PFSK-1 (cell line): ENCODE results near the gene LANCL2.

Experiments used
- POLR2AphosphoS5 ChIP-seq: IDR thresholded peaks from 2 replicates; pipeline ENCODE4 v1.6.1; 2012; ENCODE audit warnings: low read depth, mild to moderate bottlenecking, control low read depth, low read length, moderate library complexity
- TAF1 ChIP-seq: IDR thresholded peaks from 2 replicates; pipeline ENCODE4 v1.6.1; 2012; ENCODE audit warnings: low read length, control low read depth, borderline replicate concordance; ENCODE audit not compliant: insufficient read depth
- TF ChIP-seq, protein P1 (sequence below), 2 experiments: IDR thresholded peaks; 2 replicates each; pipeline versions ENCODE4 v1.6.1 to v1.8.0; 2011 to 2012; ENCODE audit warnings: low read depth in 2 of 2, low read length in 2 of 2, control low read depth in 1 of 2, inconsistent platforms in 1 of 2, mild to moderate bottlenecking in 1 of 2, moderate library complexity in 1 of 2; ENCODE audit not compliant: insufficient read depth in 1 of 2

DNA sequence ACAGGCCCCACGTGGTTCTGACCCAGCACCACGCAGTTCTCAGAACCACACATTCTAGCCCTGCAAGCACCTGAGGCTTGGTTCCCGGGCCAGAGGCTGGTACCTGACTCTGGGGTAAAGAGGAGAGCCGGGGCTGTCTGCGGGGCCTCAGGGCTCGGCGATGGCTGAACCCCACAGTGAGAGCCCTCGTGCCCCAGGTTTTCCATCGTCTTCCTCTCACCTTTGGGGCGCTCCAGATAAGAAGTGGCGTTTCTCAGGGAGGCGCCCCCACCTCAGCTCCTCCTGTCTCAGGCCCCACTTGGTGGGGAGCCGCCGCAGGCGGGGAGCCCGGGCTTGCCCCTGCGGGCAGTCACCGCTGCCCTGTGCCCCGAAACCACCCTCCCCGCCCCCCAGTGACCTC, 2.2 kb upstream of the LANCL2 start:
- TF ChIP-seq TAF1 (no peak), POLR2AphosphoS5 (no peak)
- TF ChIP-seq, protein P1, sequence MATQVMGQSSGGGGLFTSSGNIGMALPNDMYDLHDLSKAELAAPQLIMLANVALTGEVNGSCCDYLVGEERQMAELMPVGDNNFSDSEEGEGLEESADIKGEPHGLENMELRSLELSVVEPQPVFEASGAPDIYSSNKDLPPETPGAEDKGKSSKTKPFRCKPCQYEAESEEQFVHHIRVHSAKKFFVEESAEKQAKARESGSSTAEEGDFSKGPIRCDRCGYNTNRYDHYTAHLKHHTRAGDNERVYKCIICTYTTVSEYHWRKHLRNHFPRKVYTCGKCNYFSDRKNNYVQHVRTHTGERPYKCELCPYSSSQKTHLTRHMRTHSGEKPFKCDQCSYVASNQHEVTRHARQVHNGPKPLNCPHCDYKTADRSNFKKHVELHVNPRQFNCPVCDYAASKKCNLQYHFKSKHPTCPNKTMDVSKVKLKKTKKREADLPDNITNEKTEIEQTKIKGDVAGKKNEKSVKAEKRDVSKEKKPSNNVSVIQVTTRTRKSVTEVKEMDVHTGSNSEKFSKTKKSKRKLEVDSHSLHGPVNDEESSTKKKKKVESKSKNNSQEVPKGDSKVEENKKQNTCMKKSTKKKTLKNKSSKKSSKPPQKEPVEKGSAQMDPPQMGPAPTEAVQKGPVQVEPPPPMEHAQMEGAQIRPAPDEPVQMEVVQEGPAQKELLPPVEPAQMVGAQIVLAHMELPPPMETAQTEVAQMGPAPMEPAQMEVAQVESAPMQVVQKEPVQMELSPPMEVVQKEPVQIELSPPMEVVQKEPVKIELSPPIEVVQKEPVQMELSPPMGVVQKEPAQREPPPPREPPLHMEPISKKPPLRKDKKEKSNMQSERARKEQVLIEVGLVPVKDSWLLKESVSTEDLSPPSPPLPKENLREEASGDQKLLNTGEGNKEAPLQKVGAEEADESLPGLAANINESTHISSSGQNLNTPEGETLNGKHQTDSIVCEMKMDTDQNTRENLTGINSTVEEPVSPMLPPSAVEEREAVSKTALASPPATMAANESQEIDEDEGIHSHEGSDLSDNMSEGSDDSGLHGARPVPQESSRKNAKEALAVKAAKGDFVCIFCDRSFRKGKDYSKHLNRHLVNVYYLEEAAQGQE (IDR thresholded peaks at IDR 0.05; ENCODE audit: insufficient read depth in 1 of 2, low read depth in 2 of 2, low read length in 2 of 2) = no peak
